ENCODE measurements around the gene CORO6.

Gene CORO6

DNA sequence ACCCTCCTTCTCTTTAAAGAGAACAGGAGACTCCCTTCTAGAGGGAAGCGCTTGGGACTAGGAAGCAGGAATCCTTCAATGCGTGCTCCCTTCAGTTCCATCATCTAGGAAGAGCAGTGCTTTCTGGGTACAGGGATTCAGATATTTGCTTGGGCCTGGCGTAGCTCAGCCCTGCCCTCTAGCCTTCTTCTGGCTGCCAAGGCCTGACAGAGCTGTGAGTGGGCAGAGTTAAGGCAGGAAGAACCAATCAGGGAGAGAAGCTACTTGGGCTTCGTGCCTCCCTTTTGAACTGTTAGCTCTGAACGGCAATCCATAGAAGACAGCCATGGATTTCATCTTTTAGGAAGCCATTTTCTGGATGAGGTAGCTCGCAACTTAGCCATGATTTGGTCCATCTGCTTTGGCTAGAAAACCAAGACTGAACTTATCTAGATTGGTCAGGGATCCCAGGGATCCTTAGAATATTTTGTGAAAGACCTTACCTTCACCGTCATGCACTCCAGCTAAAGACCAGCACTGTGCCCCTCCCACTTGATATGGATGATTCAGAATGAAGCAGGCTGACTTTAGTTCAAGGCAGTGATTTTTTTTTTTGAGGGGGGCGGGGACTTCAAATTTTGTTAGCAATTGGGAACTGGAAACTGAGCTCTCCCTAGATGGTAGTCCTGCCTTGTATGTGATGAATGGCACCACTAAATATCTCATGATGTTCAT, 2.5 kb upstream of the CORO6 start:
- intact Hi-C loops (cut with DNase I; ENCODE audit: low total_unique reads), result no loop called here
- TF ChIP-seq CTCF (IDR thresholded peaks at IDR 0.05), result no peak
- Histone ChIP-seq H3K27me3 (no peaks in the 10 kb centered on the region), H3K4me1 (peaks cover 0 to 34% (median 17%) of the 10 kb centered on the region in 4 donors), H3K27ac (peak overlapping the region in 1 of 2 donors; percentile 5), H3K9me3 (no peaks in the 10 kb centered on the region), H3K36me3 (no peaks in the 10 kb centered on the region), H3K4me3 (no peak overlapping the region)
- DNase-seq, result no peak

GRCh38 chr17:29624586-29624985, 1.9 kb upstream of the CORO6 start:
- H3K27ac ChIP-seq, result peak overlapping the region in 1 of 2 donors; percentile 5
- TF ChIP-seq CTCF (IDR thresholded peaks at IDR 0.05), result no peak
- no peaks in the 10 kb centered on the region for H3K9me3 ChIP-seq
- H3K27me3 ChIP-seq, result no peaks in the 10 kb centered on the region
- H3K4me3 ChIP-seq, result no peak overlapping the region
- peaks cover 0 to 40% (median 19%) of the 10 kb centered on the region in 4 donors for H3K4me1 ChIP-seq
- DNase-seq, result no peak
- H3K36me3 ChIP-seq, result no peaks in the 10 kb centered on the region
- intact Hi-C loops (cut with DNase I; ENCODE audit: low total_unique reads), result no loop called here

DNA sequence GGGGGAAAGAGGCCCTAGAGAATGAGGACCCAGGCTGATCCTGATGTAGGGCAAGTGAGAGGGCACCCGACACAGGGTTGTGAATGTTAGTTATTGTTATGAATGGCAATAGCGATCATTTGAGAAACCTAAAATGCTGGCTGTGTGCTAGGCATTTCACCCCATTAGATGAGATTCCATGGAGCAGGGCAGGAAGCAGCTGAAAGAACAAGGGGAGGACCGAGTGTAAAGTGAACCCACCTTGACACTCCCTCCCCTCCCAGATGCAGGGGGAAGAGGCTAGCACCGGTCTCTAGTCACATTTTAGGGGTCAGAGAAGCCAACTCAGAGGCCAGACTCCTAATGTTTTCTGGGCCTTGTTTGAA, 553 bp upstream of the CORO6 start:
- peaks cover 0 to 53% (median 31%) of the 10 kb centered on the region in 4 donors for H3K4me1 ChIP-seq
- peak overlapping the region; percentile 67 to 86 for H3K4me3 ChIP-seq
- H3K27ac ChIP-seq, result peak overlapping the region; percentile 82

DNA sequence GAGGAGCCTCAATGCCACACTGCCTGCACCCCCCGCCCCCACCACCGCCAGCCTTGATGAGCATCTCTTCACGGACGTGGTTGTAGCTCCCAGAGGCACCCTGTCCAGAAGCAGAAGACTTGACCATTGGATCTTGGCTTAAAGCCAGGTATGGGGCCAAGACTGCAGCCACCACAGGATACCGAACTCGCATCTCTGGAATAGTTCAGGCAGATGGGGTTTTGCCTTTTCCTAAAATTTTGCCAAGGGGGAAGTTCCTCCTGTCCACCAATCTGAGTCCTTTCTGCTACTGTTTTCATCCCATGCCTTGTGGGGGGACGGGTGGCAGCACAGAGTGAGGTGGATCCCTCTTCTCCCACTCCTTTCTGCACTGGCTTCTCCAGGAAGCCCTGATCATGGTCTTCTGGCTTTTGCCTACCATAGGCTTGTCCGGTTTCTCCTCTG, 939 bp downstream of the CORO6 start:
- Histone ChIP-seq H3K4me3 (peak overlapping the region; percentile 67 to 86), H3K9me3 (no peaks in the 10 kb centered on the region), H3K4me1 (peaks cover 0 to 68% (median 46%) of the 10 kb centered on the region in 4 donors), H3K36me3 (no peaks in the 10 kb centered on the region), H3K27me3 (peaks cover 0 to 6% of the 10 kb centered on the region in 2 donors), H3K27ac (peak overlapping the region; percentile 82)
- no peak for TF ChIP-seq CTCF (IDR thresholded peaks at IDR 0.05)
- intact Hi-C loops (cut with DNase I; ENCODE audit: low total_unique reads), result no loop called here
- DNase-seq, result peak in 1 of 2 donors; percentile 74

More for the DNA sequence above, 553 bp upstream of the CORO6 start:
- intact Hi-C loops (cut with DNase I; ENCODE audit: low total_unique reads), result no loop called here
- H3K9me3 ChIP-seq, result no peaks in the 10 kb centered on the region
- H3K27me3 ChIP-seq, result peaks cover 0 to 2% of the 10 kb centered on the region in 2 donors
- H3K36me3 ChIP-seq, result no peaks in the 10 kb centered on the region
- peak in 1 of 2 donors; percentile 34 for DNase-seq
- TF ChIP-seq CTCF (IDR thresholded peaks at IDR 0.05), result no peak

GRCh38 chr17:29620779-29621500, 1.8 kb downstream of the CORO6 start:
- peak overlapping the region; percentile 67 to 86 for H3K4me3 ChIP-seq
- H3K27ac ChIP-seq, result peak overlapping the region; percentile 82
- TF ChIP-seq CTCF (IDR thresholded peaks at IDR 0.05), result no peak
- H3K36me3 ChIP-seq, result no peaks in the 10 kb centered on the region
- intact Hi-C loops (cut with DNase I; ENCODE audit: low total_unique reads), result no loop called here
- DNase-seq, result peak in 1 of 2 donors; percentile 68
- no peaks in the 10 kb centered on the region for H3K9me3 ChIP-seq
- peaks cover 0 to 6% of the 10 kb centered on the region in 2 donors for H3K27me3 ChIP-seq
- peaks cover 0 to 76% (median 54%) of the 10 kb centered on the region in 4 donors for H3K4me1 ChIP-seq
